EH (cell line): Measurements from ENCODE around the gene SERTAD2.
A peak's percentile ranks its signal among the peaks of the same experiment; 100 is the strongest.

Experiments
- DNase-seq: peaks from one replicate; pipeline ENCODE4 v3.0.0-alpha.2; 2015; ENCODE audit warnings: low read depth

SERTAD2 gene

DNA sequence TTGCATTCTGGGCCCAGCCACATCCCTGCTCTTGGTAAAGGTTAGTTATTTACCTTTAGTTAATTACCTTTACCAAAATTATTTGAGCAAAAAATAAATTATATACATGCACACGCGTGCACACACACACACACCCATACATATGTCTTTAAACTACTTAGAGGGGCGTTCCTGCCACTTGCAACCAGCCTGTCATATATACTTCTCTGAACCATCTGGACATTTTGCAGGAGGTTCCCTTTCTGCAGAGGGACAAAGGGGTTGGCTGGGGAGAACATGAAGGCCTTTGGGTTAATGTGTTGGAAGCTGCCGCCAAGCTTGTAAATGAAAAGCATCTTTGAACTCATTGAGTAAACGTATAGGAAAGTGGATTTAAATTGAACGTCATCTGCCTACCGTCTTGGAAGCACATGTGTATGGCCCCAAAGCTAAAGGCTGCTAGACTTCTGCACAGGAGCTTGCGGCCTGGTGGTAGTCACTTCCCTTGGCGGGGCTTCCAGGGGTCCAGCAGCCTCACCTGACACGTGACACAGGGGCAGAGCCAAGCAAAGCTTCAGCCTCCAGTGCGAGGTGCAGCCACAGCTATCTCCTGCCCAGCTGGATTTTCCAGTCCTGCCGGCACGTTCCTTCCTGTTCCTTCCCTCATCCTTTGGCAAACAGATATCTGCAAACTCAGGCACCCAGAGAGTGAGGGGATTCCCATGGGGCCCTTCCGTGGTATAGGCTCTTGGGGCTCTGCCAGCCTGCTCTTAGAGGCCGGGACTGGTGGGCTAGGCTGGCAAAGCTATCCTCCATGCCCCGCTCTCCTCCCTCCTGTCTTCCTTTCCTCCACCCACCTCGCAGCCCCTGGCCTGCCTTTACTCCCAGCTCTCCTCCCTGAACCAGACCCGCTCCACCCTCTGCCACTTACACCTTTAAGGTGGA is 46.1 kb downstream of the SERTAD2 start:
- DNase-seq: no peak

DNA sequence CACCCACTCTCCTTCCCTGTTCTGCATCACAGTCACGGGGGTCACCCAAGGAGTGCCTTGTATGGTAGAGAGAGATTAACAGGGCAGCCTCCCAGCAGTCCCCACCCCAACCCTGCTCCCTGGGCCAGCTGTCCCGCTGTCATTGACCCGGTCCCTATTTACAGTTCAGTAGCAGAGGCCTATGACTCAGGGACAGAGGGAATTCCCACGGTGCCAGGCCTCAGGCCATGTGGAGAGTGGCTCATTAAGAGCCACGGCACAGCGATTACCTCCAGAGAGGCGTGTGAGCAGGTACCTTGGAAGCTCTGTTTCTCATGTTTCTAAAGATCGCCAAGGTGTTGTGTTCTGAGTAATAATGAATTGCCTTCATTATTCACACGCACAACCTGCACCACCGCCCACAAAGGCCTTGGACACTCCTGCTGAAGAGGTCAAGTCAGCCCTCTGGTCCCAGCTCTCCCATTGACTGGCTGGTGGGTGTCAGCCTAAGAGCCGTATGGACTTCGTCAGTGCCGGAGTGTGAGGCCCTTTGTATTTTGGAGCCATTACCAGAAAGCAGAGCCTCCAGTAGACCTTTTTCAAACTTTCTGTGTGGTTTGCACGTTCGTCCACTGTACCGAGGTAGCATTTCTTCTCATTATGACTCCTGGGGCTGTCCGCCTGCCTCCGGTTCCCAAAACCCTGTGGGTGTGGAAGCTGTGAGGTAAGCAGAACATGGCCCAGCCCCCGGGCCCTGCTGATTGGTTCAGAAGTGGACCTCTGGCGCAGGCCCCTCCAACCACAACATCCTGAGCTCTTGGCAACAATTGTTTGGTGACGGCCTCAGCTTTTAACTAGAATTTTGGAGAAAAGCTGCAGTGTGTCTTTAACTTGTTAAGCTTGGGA is 47.0 kb downstream of the SERTAD2 start:
- DNase-seq: no peak

DNA sequence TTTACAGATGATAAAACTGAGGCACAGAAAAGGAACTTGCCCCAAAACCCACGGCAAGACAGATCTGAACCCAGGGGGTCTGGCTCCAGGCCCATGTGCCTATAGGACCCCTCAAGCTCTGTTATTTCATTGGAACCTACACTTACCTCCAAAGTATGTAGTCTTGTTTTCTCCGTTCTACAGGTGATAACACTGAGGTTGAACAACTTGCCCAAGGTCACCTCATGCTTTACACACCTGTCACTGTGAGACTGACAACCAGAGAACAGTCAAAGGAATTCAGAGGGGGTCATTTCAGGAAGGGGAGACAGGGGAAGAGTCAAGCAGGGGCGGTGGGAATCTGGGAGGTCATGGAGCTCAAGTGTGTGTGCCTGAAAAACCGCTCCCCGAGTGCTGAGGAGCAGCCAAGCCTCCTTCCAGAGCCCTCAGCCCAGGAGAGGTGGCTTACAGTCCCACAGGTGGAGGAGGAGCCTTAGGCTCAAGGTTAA is 47.7 kb downstream of the SERTAD2 start:
- DNase-seq: no peak

DNA sequence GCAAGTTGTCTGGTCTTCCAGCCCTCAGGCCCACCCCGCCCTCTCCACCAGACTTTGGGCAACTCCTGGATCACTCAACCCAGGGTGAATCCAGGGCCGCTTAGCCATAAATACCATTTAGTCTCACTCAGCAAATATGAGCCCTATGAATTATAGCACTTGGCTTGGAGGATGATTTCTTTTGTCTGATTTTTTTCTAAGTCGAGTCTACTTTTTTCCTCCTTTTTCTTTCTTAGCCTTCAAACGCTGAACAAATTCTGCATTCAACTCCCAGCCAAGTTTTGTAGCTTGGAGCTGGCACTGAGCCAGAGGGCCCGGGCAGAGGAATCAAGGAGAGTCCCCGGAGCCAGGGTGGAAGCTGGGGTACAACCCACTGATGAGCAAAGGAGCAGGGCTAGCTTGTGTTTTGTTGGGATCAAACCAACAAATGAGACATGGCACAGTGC is 48.7 kb downstream of the SERTAD2 start:
- peak; percentile 66 for DNase-seq

DNA sequence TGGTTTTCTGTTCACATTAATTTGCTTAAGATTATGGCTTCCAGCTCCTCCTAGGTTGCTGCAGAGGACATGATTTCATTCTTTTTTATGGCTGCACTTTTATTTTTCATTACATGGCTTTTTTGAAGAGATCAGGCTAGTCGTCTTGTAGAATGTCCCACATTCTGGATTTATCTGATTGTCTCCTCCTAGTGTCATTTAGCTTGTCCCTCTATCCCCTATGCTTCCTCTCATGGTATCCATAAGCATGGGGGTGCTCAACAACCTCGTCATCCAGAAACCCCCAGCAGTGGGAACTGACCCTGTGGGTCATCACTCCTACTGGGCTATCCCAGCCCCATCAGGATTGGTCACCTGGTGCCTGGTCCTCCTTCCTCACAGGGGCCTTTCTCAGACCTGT is 49.6 kb downstream of the SERTAD2 start:
- DNase-seq: no peak

- no peak for DNase-seq
These were observed 51.3 kb downstream of the SERTAD2 start for GRCh38 chr2:64602436-64602835.

- no peak for DNase-seq
These were observed 51.8 kb downstream of the SERTAD2 start for GRCh38 chr2:64601785-64602391.

- no peak for DNase-seq
These were observed 52.5 kb downstream of the SERTAD2 start for GRCh38 chr2:64601034-64601754.

DNA sequence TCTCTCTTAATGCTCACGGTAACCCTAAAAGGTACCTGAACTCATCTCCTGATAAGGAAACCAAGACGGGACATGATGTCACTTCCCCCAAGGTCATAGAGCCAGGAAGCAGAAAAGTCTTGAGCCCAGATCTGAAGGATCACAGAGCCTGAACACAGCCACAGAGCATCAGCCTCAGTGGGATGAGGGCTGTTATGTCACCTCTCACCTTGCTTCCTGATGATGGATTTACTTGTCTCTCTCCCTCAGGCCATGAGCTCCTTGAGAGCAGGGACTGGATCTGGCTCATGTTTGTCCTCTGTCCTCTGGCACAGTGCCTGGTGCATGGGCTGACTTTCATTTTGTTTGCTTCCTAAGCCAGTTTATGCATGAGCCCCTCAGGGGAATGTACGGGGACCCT is 54.2 kb downstream of the SERTAD2 start:
- DNase-seq: no peak

DNA sequence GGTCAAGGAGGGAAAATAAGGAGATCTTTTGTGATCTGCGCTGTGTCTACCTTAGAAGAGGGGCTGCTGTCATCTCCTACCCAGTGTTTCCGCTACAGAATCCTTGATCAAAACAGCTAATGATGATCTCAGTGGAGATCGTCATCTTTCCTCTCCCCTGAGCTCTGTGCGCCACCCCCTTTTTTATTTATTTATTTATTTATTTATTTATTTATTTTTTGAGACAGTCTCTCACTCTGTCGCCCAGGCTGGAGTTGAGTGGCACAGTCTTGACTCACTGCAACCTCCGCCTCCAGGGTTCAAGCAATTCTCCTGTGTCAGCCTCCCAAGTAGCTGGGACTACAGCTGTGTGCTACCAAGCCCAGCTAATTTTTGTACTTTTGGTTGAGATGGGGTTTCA is 55.5 kb downstream of the SERTAD2 start:
- no peak for DNase-seq

GRCh38 chr2:64595397-64596176 is 58.1 kb downstream of the SERTAD2 start:
- DNase-seq: peak; percentile 26

DNA sequence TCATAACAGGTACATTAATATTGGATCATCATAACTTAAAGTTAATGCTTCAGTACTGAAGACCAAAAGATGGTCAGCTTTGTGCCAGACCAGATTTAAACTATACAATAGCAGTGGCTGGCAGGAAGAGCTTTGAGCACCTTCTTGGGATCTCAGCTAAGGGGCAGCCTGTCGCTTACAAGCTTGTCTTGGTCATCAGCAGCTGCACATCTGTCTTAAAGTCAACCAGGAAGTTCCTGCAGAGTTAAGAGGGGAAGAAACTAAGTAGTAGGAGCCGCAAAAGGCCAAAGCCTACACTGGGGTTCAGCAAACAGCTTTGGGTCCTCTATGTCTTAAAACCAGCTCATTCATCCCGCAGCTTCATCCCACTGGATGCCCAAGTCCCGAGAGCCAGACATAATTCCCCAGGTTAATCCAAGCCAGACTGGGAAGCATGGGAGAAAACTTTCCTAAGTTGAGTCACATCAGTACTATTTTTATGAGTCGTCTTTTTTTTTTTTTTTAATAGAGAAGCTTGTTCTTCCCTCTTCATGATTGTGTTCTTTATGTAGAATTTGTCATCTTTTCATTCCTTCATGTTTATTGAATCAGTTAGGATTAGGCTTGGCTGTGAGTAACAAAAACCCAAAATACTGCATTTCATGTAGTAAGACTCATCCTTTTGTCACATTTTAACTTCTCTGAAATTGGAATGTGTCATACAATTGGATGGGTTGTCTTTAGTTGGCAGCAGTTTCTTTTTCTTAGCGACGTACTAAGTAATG is 59.3 kb downstream of the SERTAD2 start:
- DNase-seq: peak; percentile 87

- no peak for DNase-seq
These were observed 60.6 kb downstream of the SERTAD2 start for GRCh38 chr2:64593035-64593655.

- DNase-seq: no peak
These were observed 62.5 kb downstream of the SERTAD2 start for GRCh38 chr2:64591188-64591587.

- DNase-seq: no peak
These were observed 66.2 kb downstream of the SERTAD2 start for GRCh38 chr2:64587561-64587960.

DNA sequence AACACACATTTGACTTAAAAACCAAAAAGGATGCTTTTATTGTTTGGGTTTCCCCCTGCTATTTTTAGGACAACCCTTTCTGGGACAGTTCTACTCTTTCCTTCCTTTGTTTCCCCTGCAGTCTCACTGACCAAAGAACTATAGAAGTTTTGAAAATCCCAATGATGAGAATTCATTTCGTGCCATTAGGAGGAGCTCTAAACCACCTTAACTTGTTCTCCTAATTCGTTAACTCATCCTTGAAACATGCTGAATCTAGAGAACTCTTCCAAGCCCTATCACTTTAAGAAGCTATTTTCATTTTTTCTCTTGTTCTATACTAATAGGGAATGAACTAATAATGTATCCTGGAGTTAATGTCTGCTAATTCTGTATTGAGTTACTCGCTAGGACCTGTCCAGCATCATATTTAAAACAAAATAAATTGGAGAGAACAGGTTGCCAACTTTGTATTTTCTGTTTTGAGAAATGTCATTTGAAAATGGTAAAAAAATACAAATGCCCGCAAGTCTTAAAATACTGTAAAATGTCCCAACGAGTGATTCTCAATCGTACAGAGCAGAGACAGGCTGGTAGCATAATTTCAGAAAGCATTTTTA is 66.7 kb downstream of the SERTAD2 start:
- DNase-seq: peak; percentile 67

DNA sequence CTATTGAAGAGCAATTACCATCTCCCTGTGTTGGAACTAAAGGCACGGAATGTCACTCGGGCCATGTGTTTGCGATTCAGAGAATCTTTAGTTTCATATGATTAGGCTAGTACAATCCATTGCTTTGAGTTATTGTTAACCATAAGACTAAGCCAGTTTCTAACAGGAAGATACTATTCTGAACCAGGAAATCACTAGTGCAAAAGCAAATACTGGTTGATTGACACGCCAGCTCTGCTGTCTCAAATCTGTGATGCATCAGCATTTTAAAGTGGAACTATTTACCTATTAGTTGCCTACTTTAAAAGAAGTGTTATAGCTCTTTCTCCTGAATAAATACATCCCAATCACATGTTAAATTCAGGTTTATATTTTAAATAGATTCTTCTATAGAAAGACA is 67.7 kb downstream of the SERTAD2 start:
- DNase-seq: no peak

DNA sequence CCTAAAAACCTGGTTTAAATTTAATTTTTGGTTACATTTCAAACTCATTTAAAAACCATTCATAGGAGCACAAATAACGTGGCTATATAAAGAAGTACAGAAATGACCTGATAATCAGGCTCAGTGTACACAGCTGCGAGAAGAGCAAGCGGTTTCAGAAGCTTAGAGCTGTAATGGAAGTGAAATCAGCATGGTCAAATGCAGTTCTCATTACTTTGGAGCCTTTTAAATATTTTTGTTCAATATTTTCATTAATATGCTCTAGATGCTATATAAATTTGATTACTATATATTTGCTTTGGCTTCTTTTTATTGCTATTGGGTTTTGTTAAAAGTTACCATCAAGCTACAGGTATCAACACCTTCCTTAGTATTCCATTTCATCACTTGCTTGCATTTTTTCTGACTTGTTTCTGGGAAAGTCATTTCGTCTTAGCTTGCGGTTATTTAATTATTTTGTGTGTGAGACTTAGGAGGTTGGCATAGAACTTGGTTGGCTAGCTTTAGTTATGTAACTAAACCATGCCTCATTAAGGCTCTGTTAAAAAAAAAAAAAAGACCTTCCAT is 70.9 kb downstream of the SERTAD2 start:
- no peak for DNase-seq
